K562 (cell line): Measurements from ENCODE around the gene GFRAL. TPM values are rescaled to one million over a fixed set of nuclear protein-coding genes. Genes with fewer than 3 reads are reported as not detected.

Source experiments
- ATAC-seq: fragments of 200-7000 bp; cut with Tn5 transposase; 3 replicates; pipeline ENCODE4 v1.9.1; 2020; ENCODE audit warnings: moderate library complexity
- BruUV-seq: library from RNA; stranded (reverse); fragments of 400-500 nt; replicated peaks from 2 replicates; lab custom pipeline; 2021; lab: Mats Ljungman, UMichigan
- CTCF ChIA-PET: fragments of 300-600 bp; formaldehyde crosslinking; extraction: SDS; loops from one replicate; lab custom pipeline; 2021; ENCODE audit warnings: low intra/inter-chr PET ratio; lab: Yijun Ruan, JAX
- POLR2A ChIA-PET: fragments of 300-600, 350-650 bp; sonication (Branson Sonifier 250); formaldehyde crosslinking; extraction: SDS; loops from one replicate; lab custom pipeline; 2021; ENCODE audit warnings: antibody characterized with exemption, inconsistent platforms; lab: Yijun Ruan, JAX
- DNase-seq, 4 experiments: peaks; one replicate each; pipeline versions ENCODE4 v3.0.0 to v3.0.0-alpha.2; 2011 to 2018; ENCODE audit warnings: low spot score in 3 of 4, mixed read lengths in 3 of 4; ENCODE audit errors: extremely low read depth in 1 of 4
- FAIRE-seq: peaks from 2 replicates; lab custom pipeline; 2011; peaks lifted over from hg19 to GRCh38; lab: Jason Lieb, UNC
- H2AFZ ChIP-seq: 2 replicates; pipeline ENCODE4 v1.6.0; 2011; ENCODE audit warnings: low read depth, low read length, control low read depth, inconsistent platforms
- H3K27ac ChIP-seq: fragments of 200-600 bp; 3 replicates; pipeline ENCODE4 v1.8.0; 2011; ENCODE audit warnings: low read depth, mild to moderate bottlenecking, control low read depth, inconsistent platforms, low read length, moderate library complexity, mixed read lengths; ENCODE audit errors: extremely low read depth
- H3K27me3 ChIP-seq, 2 experiments: fragments of 300-600 bp in 1 of 2; 2 replicates in 1 of 2; 3 replicates in 1 of 2; pipeline versions ENCODE4 v1.6.0 to v1.8.0; 2011; ENCODE audit warnings: inconsistent platforms in 2 of 2, low read length in 2 of 2, mild to moderate bottlenecking in 1 of 2, mixed read lengths in 1 of 2, moderate library complexity in 1 of 2; ENCODE audit not compliant: control insufficient read depth in 2 of 2, insufficient read depth in 2 of 2
- H3K36me3 ChIP-seq: fragments of 300-600 bp; 3 replicates; pipeline ENCODE4 v1.8.0; 2011; ENCODE audit warnings: mild to moderate bottlenecking, low read length, inconsistent platforms; ENCODE audit not compliant: control insufficient read depth, insufficient read depth
- H3K4me1 ChIP-seq, 2 experiments: fragments of 200-600 bp in 1 of 2; replicated peaks in 1 of 2; 2 replicates in 1 of 2; 3 replicates in 1 of 2; pipeline versions ENCODE4 v1.5.1 to v1.8.0; 2011; ENCODE audit warnings: inconsistent platforms in 2 of 2, low read length in 2 of 2, mild to moderate bottlenecking in 1 of 2, mixed read lengths in 1 of 2, moderate library complexity in 1 of 2; ENCODE audit not compliant: control insufficient read depth in 2 of 2, insufficient read depth in 2 of 2
- H3K4me2 ChIP-seq: 2 replicates; pipeline ENCODE4 v1.6.1; 2011; ENCODE audit warnings: low read length, control low read depth, inconsistent platforms, mixed read lengths; ENCODE audit not compliant: insufficient read depth
- H3K4me3 ChIP-seq: fragments of 200-600 bp; sonication (generic), shearing (Covaris generic); 2 replicates; pipeline ENCODE4 v1.5.1; 2016; ENCODE audit warnings: control low read depth, inconsistent platforms
- H3K79me2 ChIP-seq: fragments of 200-600 bp; 3 replicates; pipeline ENCODE4 v1.8.0; 2011; ENCODE audit warnings: low read length, inconsistent platforms; ENCODE audit not compliant: control insufficient read depth, insufficient read depth
- H3K9ac ChIP-seq, 2 experiments: 2 replicates each; pipeline versions ENCODE4 v1.6.0 to v1.6.1; 2011; ENCODE audit warnings: low read depth in 2 of 2, low read length in 2 of 2, control low read depth in 1 of 2, inconsistent platforms in 1 of 2, mild to moderate bottlenecking in 1 of 2, mixed read lengths in 1 of 2; ENCODE audit not compliant: insufficient read depth in 1 of 2
- H3K9me1 ChIP-seq: one replicate; pipeline ENCODE4 v1.6.0; 2011; ENCODE audit warnings: inconsistent platforms, mild to moderate bottlenecking, low read length, moderate library complexity; ENCODE audit not compliant: control insufficient read depth, insufficient read depth
- H3K9me3 ChIP-seq: replicated peaks from 2 replicates; pipeline ENCODE4 v1.5.1; 2011; ENCODE audit warnings: low read depth, low read length, inconsistent platforms; ENCODE audit not compliant: control insufficient read depth, insufficient read depth
- H4K20me1 ChIP-seq: replicated peaks from 2 replicates; pipeline ENCODE4 v1.6.1; 2011; ENCODE audit warnings: low read length, inconsistent platforms, mixed read lengths; ENCODE audit not compliant: control insufficient read depth, insufficient read depth
- ELF2 ChIP-seq: fragments of 250-450 bp; sonication (Bioruptor Pico); IDR thresholded peaks from 2 replicates; pipeline ENCODE4 v1.5.0; 2021; ENCODE audit warnings: mild to moderate bottlenecking
- EP400 ChIP-seq: fragments of 450-650 bp; IDR thresholded peaks from 2 replicates; pipeline ENCODE4 v1.6.1; 2017; ENCODE audit warnings: antibody characterized with exemption, mild to moderate bottlenecking, moderate library complexity
- HDGF ChIP-seq: fragments of 450-650 bp; IDR thresholded peaks from 2 replicates; pipeline ENCODE4 v1.6.1; 2016
- RBM15 ChIP-seq: fragments of 200-400 bp; formaldehyde crosslinking; IDR thresholded peaks from 2 replicates; pipeline ENCODE4 v1.6.1; 2018; ENCODE audit warnings: mild to moderate bottlenecking, low read length, moderate library complexity; ENCODE audit not compliant: insufficient read depth
- STAG1 ChIP-seq: sonication (generic); formaldehyde crosslinking; IDR thresholded peaks from 2 replicates; pipeline ENCODE4 v1.5.0; 2020; ENCODE audit warnings: missing genetic modification reagents, borderline replicate concordance
- WHSC1 ChIP-seq: IDR thresholded peaks from one replicate; pipeline ENCODE4 v1.6.1; 2012; ENCODE audit warnings: low read length, control low read depth, inconsistent platforms
- ZFP36 ChIP-seq: fragments of 150-350 bp; IDR thresholded peaks from 2 replicates; pipeline ENCODE4 v1.6.1; 2018; ENCODE audit warnings: low read length, low read depth; ENCODE audit not compliant: partially characterized antibody
- ZNF121 ChIP-seq: sonication (generic); formaldehyde crosslinking; conservative IDR thresholded peaks from 2 replicates; pipeline ENCODE4 v1.8.0; 2022; ENCODE audit warnings: missing genetic modification reagents
- ZNF551 ChIP-seq: fragments of 250-450 bp; sonication (Bioruptor Pico); IDR thresholded peaks from 2 replicates; pipeline ENCODE4 v1.5.0; 2021; ENCODE audit warnings: mild to moderate bottlenecking, moderate library complexity
- WGBS: fragments of 100-300 bp; shearing (Covaris generic); methylation state at CpG from one replicate; pipeline ENCODE4 v1.1.6; 2016; ENCODE audit warnings: low coverage, mixed read lengths; ENCODE audit not compliant: insufficient coverage; ENCODE audit errors: missing lambda C conversion rate; 5-methylcytosine and 5-hydroxymethylcytosine counted together
- in situ Hi-C: fragments of 300-500 bp; cut with MboI; formaldehyde crosslinking; loops from 4 replicates; pipeline ENCODE4 v1.15.0; 2018; ENCODE audit warnings: inconsistent platforms, mixed read lengths
- intact Hi-C: fragments of 100-400 bp; cut with micrococcal nuclease; formaldehyde crosslinking; loops from 2 replicates; pipeline ENCODE4 v1.14.2; 2022
- polyA plus RNA-seq, 8 experiments: library from polyadenylated mRNA; depleted of rRNA in 4 of 8; stranded (reverse) in 5 of 8; unstranded in 3 of 8; fragments of >200 nt; fragmentation: Nextera tagmentation in 2 of 8; fragmentation: Illumina TruSeq in 1 of 8; extraction: Ambion mirVana in 2 of 8; extraction: Trizol in 1 of 8; gene quantifications; 2 replicates each; pipeline versions ENCODE4 v1.2.1 to v1.2.3, GENCODE V29; 2011 to 2014; ENCODE audit warnings: inconsistent platforms in 1 of 8, missing spikeins in 1 of 8
- total RNA-seq, 7 experiments: library from RNA; depleted of rRNA in 6 of 7; stranded (reverse); fragments of >200 nt in 6 of 7; fragmentation: Illumina TruSeq in 2 of 7; extraction: Trizol in 2 of 7; gene quantifications; 2 replicates each; pipeline versions ENCODE4 v1.2.1 to v1.2.3, GENCODE V29; 2011 to 2021; ENCODE audit warnings: low replicate concordance in 1 of 7
- TF ChIP-seq, protein P1 (sequence below): fragments of 200-800 bp; sonication (Bioruptor generic); IDR thresholded peaks from 2 replicates; pipeline ENCODE4 v1.6.1; 2017; ENCODE audit warnings: missing genetic modification characterization, missing compliant biosample characterization
- TF ChIP-seq, protein P2 (sequence below): fragments of 200-400 bp; formaldehyde crosslinking; IDR thresholded peaks from 2 replicates; pipeline ENCODE4 v1.6.1; 2017; ENCODE audit warnings: mild to moderate bottlenecking, low read depth, low read length, moderate library complexity
- TF ChIP-seq, protein P3 (sequence below): sonication (generic); formaldehyde crosslinking; IDR thresholded peaks from 2 replicates; pipeline ENCODE4 v1.8.0; 2022; ENCODE audit warnings: mild to moderate bottlenecking, missing genetic modification reagents

Gene GFRAL
- total and polyA plus RNA-seq, 9 of the 15 experiments (the other 6 are each of a cell fraction or from before 2014, with no cell fraction given): not detected

DNA sequence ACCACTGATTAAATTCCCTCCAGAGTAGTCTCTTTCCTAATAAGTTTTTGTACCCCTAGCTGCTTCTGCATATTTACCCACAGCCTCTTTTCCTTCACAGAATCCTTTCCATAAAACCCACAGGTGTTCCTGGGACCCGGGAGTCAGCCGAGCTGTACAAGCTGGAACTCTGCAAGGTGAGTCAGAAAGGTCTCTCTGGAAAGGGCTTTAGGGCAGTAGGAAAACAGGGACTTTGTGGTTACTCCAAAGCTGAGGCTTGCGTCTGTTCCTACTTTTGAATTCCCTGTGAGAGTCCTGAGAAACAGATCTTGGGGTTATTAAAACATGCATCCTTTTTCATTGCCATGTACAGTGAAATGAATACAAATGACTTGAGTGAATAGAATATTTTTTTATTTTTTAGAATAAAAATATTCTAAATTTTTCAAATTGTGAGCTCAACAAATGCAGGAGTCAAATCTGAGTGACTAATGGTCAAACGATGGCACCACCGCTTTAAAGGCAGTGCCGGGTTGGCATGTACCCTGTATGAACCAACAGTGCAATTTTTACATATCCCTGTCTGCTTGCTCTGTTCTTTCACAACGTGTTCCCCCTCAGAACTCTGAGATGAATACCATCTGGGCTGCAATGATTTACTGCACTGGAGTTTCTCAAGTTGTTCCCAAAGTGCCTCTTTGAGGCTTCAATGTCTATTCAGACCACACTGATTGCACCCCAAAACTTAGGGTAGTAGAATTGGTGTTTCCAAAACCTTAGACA lies 78.4 kb downstream of the GFRAL start:
- Histone ChIP-seq H3K9me1 (no peaks in the 10 kb centered on the region), H3K27ac (no peak overlapping the region), H3K4me3 (no peak overlapping the region), H3K9me3 (no peaks in the 10 kb centered on the region), H3K36me3 (no peaks in the 10 kb centered on the region), H2AFZ (no peak overlapping the region), H3K4me1 (no peaks in the 10 kb centered on the region), H4K20me1 (no peaks in the 10 kb centered on the region), H3K27me3 (no peaks in the 10 kb centered on the region), H3K9ac (no peak overlapping the region), H3K4me2 (no peak overlapping the region), H3K79me2 (no peaks in the 10 kb centered on the region)
- 2% methylated on average over 6 of the region's 7 CpGs for whole genome bisulfite sequencing
- intact Hi-C loops: no loop called here
- DNase-seq (no peak), ATAC-seq (no peak), FAIRE-seq (no peak)
- TF ChIP-seq, protein P1, sequence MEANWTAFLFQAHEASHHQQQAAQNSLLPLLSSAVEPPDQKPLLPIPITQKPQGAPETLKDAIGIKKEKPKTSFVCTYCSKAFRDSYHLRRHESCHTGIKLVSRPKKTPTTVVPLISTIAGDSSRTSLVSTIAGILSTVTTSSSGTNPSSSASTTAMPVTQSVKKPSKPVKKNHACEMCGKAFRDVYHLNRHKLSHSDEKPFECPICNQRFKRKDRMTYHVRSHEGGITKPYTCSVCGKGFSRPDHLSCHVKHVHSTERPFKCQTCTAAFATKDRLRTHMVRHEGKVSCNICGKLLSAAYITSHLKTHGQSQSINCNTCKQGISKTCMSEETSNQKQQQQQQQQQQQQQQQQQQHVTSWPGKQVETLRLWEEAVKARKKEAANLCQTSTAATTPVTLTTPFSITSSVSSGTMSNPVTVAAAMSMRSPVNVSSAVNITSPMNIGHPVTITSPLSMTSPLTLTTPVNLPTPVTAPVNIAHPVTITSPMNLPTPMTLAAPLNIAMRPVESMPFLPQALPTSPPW (CRISPR knock-in tag): no peak
- TF ChIP-seq, protein P2, sequence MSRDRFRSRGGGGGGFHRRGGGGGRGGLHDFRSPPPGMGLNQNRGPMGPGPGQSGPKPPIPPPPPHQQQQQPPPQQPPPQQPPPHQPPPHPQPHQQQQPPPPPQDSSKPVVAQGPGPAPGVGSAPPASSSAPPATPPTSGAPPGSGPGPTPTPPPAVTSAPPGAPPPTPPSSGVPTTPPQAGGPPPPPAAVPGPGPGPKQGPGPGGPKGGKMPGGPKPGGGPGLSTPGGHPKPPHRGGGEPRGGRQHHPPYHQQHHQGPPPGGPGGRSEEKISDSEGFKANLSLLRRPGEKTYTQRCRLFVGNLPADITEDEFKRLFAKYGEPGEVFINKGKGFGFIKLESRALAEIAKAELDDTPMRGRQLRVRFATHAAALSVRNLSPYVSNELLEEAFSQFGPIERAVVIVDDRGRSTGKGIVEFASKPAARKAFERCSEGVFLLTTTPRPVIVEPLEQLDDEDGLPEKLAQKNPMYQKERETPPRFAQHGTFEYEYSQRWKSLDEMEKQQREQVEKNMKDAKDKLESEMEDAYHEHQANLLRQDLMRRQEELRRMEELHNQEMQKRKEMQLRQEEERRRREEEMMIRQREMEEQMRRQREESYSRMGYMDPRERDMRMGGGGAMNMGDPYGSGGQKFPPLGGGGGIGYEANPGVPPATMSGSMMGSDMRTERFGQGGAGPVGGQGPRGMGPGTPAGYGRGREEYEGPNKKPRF: no peak
- TF ChIP-seq ZNF121 (CRISPR knock-in tag) (no peak), RBM15 (no peak), ELF2 (CRISPR knock-in tag) (no peak), HDGF (no peak), ZNF551 (CRISPR knock-in tag) (no peak), WHSC1 (no peak), STAG1 (no peak), EP400 (no peak), ZFP36 (no peak)
- TF ChIP-seq, protein P3, sequence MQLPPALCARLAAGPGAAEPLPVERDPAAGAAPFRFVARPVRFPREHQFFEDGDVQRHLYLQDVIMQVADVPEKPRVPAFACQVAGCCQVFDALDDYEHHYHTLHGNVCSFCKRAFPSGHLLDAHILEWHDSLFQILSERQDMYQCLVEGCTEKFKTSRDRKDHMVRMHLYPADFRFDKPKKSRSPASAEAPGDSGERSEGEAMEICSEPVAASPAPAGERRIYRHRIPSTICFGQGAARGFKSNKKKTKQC (CRISPR knock-in tag): no peak
- ChIA-PET POLR2A (no interaction called here), CTCF (no interaction called here)
- BruUV-seq: no TSS peak
- in situ Hi-C loops: no loop called here
